Measurements from ENCODE around the gene HOXC9. TPM values are rescaled to one million over a fixed set of nuclear protein-coding genes. Genes with fewer than 3 reads are reported as not detected.

The HOXC9 gene
- total and polyA plus RNA-seq, 9 of the 15 experiments (the other 6 are each of a cell fraction or from before 2014, with no cell fraction given), result 1.1 to 10.5 (median 9.3) TPM

DNA sequence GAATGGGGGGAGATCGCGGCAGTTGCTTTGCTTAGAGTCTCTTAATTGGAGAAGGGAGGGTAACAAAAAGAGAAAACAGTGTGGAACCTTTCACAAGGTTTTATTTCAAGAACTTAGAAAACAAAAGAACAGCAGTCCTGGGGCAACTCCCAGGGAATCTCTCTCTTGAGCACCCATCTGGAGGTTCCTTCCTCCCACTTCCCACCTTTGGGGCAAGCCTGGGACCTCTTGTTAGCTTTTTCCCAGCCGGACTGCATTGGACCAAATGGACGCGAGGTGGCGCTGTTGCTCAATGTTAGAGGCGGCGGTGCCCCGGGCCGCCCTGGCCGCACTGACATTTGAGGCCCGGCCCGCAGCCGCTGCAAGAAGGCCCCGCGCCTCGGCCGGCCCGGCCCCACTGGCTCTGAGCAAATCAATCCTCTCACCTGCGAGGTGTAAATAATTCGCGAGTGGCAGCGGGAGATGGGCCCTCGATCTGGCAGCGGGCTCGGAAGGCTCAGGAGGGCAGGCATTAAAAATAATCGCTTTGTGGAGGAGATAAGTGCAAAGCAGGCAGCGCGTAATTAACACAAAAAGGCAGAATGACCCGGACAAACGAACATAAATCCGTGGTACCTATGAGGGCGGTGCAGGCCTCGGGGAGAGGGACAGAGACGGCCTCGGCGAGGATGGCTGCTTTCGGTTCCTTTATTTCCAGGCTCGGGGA lies 6.0 kb downstream of the HOXC9 start (continued):
- TF ChIP-seq MED1 (CRISPR knock-in tag; IDR thresholded peaks at IDR 0.05; ENCODE audit: borderline replicate concordance), result no peak
- TF ChIP-seq ILF3 (IDR thresholded peaks at IDR 0.05; ENCODE audit: borderline replicate concordance), result no peak
- TF ChIP-seq ZNF507 (tag; conservative IDR thresholded peaks at IDR 0.05), result no peak
- no peak for TF ChIP-seq TEAD4 (IDR thresholded peaks at IDR 0.05; ENCODE audit: low read length)
- TF ChIP-seq TEAD4 (CRISPR knock-in tag; IDR thresholded peaks at IDR 0.05; ENCODE audit: borderline replicate concordance), result no peak
- TF ChIP-seq ESRRA (IDR thresholded peaks at IDR 0.05; ENCODE audit: borderline replicate concordance, low read depth), result no peak
- no peak for TF ChIP-seq ZNF143 (CRISPR knock-in tag; IDR thresholded peaks at IDR 0.05)
- TF ChIP-seq, protein P1, sequence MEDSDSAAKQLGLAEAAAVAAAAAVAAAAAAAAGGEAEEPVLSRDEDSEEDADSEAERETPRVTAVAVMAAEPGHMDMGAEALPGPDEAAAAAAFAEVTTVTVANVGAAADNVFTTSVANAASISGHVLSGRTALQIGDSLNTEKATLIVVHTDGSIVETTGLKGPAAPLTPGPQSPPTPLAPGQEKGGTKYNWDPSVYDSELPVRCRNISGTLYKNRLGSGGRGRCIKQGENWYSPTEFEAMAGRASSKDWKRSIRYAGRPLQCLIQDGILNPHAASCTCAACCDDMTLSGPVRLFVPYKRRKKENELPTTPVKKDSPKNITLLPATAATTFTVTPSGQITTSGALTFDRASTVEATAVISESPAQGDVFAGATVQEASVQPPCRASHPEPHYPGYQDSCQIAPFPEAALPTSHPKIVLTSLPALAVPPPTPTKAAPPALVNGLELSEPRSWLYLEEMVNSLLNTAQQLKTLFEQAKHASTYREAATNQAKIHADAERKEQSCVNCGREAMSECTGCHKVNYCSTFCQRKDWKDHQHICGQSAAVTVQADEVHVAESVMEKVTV (CRISPR knock-in tag; IDR thresholded peaks at IDR 0.05), result peak; percentile 96
- no peak for TF ChIP-seq RBM17 (IDR thresholded peaks at IDR 0.05; ENCODE audit: borderline replicate concordance, low read depth, low read length)
- no peak for TF ChIP-seq YBX1 (IDR thresholded peaks at IDR 0.05)
- no peak for TF ChIP-seq CHD7 (IDR thresholded peaks at IDR 0.05; ENCODE audit: low read depth, low read length)
- TF ChIP-seq HOMEZ (CRISPR knock-in tag; IDR thresholded peaks at IDR 0.05), result no peak
- TF ChIP-seq KHSRP (IDR thresholded peaks at IDR 0.05), result no peak
